HG02840 (cell line): ENCODE data around the gene CHODL.

Experiments used
- ATAC-seq: cut with Tn5 transposase; IDR thresholded peaks from one replicate; pipeline ENCODE4 v1.9.1; 2021; ENCODE audit warnings: mild to moderate bottlenecking, moderate library complexity, moderate number of reproducible peaks; ENCODE audit not compliant: unreplicated experiment, low FRiP score

Gene CHODL

DNA sequence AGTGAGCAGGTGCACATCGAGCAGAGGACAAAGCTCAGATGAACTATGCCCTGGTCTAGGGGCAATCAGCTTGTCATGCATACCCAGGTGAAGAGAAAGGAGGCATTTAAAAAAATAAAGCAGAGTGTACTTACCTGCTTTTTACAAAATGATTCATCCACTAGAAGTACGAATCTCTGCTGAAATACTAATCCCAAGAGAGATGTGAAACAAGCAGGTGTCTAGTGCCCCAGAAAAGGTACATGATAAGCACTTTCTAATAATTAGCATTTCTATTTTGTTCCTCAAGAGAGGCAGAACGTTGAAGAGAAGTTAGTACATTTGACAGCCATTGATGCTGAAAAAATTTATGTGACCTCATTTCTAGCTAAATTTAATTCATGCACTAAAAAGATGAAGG is 31.1 kb downstream of the CHODL start:
- no peak for ATAC-seq

DNA sequence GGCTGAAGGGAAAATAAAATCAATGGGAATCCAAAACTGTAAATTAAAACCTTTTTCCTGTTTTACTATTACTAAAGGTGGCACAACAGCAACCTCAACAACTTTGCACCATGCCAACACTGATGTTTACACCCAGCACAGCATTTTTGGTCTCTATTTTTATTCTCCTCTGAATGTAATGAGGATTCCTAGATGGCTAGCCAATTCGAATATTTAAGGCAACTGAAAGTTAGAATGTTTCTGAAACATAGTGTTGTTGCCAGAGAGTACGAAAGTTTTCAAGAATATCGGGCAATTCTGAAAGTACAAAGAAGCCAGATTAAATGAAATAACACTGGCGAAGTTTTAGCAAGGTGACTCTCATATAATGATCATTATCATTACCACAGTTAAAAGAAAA is 40.7 kb downstream of the CHODL start:
- ATAC-seq: no peak

DNA sequence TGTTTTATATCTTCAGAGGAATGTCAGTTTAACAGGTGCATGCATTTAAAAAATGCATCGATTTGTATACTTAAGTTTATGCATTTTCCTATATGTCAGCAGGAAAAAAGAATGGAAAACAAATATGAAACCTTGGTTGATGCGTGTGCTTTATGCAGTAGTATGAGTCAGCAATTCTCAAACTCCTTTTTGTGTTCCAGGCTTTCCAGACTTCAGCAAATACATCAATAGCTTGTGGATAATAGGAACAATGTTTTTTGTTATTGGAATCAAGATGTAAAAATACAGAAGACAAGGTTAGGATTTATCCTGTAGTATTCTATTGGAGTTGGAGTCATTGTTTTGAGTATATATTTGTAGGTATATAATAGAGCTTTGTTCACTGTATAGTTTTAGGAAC is 45.2 kb downstream of the CHODL start:
- ATAC-seq: no peak

DNA sequence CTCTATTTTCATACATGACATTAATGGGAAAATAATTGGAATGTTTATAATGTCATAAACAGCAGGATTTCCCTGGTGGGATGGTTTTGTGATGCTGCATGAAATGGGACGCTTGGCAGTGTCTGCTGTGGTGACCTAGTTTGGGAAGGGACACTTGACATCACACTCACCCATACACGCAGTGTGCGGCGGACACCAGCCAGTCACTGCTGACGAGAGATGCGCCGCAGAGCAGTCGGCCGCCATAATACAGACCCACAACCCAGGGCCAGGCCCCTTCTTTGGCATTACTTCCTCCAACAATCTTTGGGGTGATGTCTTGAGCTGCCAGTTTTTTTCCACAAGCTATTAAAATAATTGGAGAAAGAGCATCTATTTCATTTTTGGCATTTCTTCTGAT is 49.5 kb downstream of the CHODL start:
- ATAC-seq: no peak

DNA sequence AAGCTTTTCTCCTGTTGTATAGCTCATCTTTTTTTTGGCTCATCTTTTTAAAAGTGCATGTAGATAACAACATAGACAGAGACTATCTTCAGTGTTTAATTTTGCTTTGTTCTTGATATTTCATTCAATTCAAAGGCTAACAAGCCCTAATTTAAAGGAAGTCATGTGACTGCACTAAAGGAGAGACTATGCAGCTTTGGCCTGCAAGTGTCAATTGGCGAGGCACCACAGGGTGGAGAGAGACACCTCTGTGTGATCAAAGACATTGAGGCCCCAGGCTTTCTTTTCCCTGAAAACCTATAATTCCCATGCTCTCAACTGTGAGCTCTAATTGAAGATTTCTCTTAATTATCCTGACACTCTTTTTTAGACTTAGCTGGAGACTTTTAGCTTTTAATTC is 53.6 kb downstream of the CHODL start:
- no peak for ATAC-seq
